ENCODE data around the gene NR6A1. TPM values are rescaled to one million over a fixed set of nuclear protein-coding genes. Genes with fewer than 3 reads are reported as not detected.

NR6A1 gene
- total and polyA plus RNA-seq, 2 of the 13 experiments (the other 11 are each of a cell fraction or from before 2014, with no cell fraction given), result 28.1 to 31.5 TPM

DNA sequence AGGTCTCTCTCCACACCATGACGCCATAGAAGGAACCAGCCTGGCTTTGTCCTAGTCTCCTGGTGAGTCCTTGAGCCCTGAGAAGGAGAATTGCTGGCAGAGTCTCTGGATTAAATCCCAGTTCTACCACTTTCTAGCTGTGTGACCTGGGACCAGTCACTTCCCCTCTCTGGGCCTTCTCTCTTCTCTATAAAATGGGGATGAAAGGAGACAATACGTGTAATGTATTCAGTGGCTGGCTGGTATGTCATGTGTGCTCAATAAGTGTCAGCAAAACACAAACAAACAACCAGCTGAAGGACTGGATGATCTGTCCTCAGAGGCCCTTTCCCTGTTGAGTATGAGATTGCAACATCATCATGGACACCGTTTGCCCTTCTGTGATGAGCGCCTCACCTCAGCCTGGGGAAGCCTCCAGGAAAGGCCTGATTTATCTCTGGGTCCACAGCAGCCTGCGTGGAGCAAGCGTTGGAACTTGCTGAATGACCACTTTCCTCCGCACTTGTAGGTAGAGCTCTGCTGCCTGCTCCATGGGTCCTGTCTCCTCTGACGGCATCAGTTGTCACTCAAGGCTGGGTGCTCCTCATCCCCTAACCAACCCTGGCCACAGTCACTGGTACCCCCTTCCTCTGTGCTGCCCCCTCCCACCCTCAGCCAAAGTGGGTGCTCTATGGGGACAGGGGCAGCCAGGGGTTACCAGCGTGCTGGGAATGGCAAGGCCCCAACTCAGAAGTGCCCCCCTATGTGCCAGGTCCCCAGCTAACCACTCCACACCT is 260.3 kb downstream of the NR6A1 start (continued):
- TF ChIP-seq GABPA (IDR thresholded peaks at IDR 0.05; ENCODE audit: low read depth, low read length), result no peak
- no peak for TF ChIP-seq GABPA (CRISPR knock-in tag; IDR thresholded peaks at IDR 0.05; ENCODE audit: low read depth)
- no peak; the same call in 1 of the 2 replicates for TF ChIP-seq ZBTB21 (CRISPR knock-in tag; IDR thresholded peaks at IDR 0.05)
- no peak for TF ChIP-seq ZNF678 (CRISPR knock-in tag; IDR thresholded peaks at IDR 0.05)
- peak; percentile 73 for TF ChIP-seq FOSL2 (CRISPR knock-in tag; IDR thresholded peaks at IDR 0.05)
- no peak for TF ChIP-seq POLR2G (IDR thresholded peaks at IDR 0.05; ENCODE audit: low read depth, low read length)
- no peak for TF ChIP-seq CBX2 (IDR thresholded peaks at IDR 0.05; ENCODE audit: low read depth, low read length)
- TF ChIP-seq CBX2 (CRISPR knock-in tag; IDR thresholded peaks at IDR 0.05; ENCODE audit: low read depth), result no peak
- TF ChIP-seq CHD2 (IDR thresholded peaks at IDR 0.05; ENCODE audit: low read depth, low read length), result no peak
- no peak for TF ChIP-seq ZNF3 (CRISPR knock-in tag; IDR thresholded peaks at IDR 0.05)
- no peak for TF ChIP-seq ERF (CRISPR knock-in tag; IDR thresholded peaks at IDR 0.05)
- TF ChIP-seq, protein P1, sequence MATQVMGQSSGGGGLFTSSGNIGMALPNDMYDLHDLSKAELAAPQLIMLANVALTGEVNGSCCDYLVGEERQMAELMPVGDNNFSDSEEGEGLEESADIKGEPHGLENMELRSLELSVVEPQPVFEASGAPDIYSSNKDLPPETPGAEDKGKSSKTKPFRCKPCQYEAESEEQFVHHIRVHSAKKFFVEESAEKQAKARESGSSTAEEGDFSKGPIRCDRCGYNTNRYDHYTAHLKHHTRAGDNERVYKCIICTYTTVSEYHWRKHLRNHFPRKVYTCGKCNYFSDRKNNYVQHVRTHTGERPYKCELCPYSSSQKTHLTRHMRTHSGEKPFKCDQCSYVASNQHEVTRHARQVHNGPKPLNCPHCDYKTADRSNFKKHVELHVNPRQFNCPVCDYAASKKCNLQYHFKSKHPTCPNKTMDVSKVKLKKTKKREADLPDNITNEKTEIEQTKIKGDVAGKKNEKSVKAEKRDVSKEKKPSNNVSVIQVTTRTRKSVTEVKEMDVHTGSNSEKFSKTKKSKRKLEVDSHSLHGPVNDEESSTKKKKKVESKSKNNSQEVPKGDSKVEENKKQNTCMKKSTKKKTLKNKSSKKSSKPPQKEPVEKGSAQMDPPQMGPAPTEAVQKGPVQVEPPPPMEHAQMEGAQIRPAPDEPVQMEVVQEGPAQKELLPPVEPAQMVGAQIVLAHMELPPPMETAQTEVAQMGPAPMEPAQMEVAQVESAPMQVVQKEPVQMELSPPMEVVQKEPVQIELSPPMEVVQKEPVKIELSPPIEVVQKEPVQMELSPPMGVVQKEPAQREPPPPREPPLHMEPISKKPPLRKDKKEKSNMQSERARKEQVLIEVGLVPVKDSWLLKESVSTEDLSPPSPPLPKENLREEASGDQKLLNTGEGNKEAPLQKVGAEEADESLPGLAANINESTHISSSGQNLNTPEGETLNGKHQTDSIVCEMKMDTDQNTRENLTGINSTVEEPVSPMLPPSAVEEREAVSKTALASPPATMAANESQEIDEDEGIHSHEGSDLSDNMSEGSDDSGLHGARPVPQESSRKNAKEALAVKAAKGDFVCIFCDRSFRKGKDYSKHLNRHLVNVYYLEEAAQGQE (IDR thresholded peaks at IDR 0.05; ENCODE audit: borderline replicate concordance in 1 of 2, low read depth in 1 of 2, low read length in 2 of 2), result no peak
- no peak for TF ChIP-seq LCORL (IDR thresholded peaks at IDR 0.05)
- TF ChIP-seq LCORL (CRISPR knock-in tag; IDR thresholded peaks at IDR 0.05), result peak; percentile 55; the same call in 1 of the 2 replicates
- no peak for TF ChIP-seq SUZ12 (IDR thresholded peaks at IDR 0.05; ENCODE audit: low read depth, low read length)
- TF ChIP-seq BRCA1 (CRISPR knock-in tag; IDR thresholded peaks at IDR 0.05), result peak; percentile 29; the same call in 1 of the 2 replicates
- TF ChIP-seq, protein P2, sequence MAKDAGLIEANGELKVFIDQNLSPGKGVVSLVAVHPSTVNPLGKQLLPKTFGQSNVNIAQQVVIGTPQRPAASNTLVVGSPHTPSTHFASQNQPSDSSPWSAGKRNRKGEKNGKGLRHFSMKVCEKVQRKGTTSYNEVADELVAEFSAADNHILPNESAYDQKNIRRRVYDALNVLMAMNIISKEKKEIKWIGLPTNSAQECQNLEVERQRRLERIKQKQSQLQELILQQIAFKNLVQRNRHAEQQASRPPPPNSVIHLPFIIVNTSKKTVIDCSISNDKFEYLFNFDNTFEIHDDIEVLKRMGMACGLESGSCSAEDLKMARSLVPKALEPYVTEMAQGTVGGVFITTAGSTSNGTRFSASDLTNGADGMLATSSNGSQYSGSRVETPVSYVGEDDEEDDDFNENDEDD (CRISPR knock-in tag; IDR thresholded peaks at IDR 0.05; ENCODE audit: borderline replicate concordance), result no peak
- TF ChIP-seq, protein P3, sequence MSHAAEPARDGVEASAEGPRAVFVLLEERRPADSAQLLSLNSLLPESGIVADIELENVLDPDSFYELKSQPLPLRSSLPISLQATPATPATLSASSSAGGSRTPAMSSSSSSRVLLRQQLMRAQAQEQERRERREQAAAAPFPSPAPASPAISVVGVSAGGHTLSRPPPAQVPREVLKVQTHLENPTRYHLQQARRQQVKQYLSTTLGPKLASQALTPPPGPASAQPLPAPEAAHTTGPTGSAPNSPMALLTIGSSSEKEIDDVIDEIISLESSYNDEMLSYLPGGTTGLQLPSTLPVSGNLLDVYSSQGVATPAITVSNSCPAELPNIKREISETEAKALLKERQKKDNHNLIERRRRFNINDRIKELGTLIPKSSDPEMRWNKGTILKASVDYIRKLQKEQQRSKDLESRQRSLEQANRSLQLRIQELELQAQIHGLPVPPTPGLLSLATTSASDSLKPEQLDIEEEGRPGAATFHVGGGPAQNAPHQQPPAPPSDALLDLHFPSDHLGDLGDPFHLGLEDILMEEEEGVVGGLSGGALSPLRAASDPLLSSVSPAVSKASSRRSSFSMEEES (CRISPR knock-in tag; IDR thresholded peaks at IDR 0.05), result 0 out of 2 replicates have a peak, but pooled peaks have one; percentile 51
- no peak for TF ChIP-seq ZNF337 (CRISPR knock-in tag; IDR thresholded peaks at IDR 0.05; ENCODE audit: borderline replicate concordance, low read depth)
- no peak for TF ChIP-seq HES4 (CRISPR knock-in tag; IDR thresholded peaks at IDR 0.05; ENCODE audit: borderline replicate concordance)
- TF ChIP-seq, protein P4, sequence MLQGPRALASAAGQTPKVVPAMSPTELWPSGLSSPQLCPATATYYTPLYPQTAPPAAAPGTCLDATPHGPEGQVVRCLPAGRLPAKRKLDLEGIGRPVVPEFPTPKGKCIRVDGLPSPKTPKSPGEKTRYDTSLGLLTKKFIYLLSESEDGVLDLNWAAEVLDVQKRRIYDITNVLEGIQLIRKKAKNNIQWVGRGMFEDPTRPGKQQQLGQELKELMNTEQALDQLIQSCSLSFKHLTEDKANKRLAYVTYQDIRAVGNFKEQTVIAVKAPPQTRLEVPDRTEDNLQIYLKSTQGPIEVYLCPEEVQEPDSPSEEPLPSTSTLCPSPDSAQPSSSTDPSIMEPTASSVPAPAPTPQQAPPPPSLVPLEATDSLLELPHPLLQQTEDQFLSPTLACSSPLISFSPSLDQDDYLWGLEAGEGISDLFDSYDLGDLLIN (CRISPR knock-in tag; IDR thresholded peaks at IDR 0.05; ENCODE audit: borderline replicate concordance), result no peak
- no peak for TF ChIP-seq PPARG (CRISPR knock-in tag; conservative IDR thresholded peaks at IDR 0.05)
- no peak for TF ChIP-seq ZNF383 (CRISPR knock-in tag; IDR thresholded peaks at IDR 0.05; ENCODE audit: borderline replicate concordance)
- TF ChIP-seq RBFOX2 (IDR thresholded peaks at IDR 0.05; ENCODE audit: low read depth, low read length), result no peak
- TF ChIP-seq SMARCE1 (IDR thresholded peaks at IDR 0.05; ENCODE audit: borderline replicate concordance), result no peak
